ENCODE results near the gene RBBP4. TPM values are rescaled to one million over a fixed set of nuclear protein-coding genes. Genes with fewer than 3 reads are reported as not detected.
A peak's percentile ranks its signal among the peaks of the same experiment; 100 is the strongest.

The RBBP4 gene
- polyA plus RNA-seq, 6 donors from 2014 or later = 307 to 561 (median 336) TPM

GRCh38 chr1:32724678-32725614 is 73.9 kb downstream of the RBBP4 start:
- Mint-ChIP-seq H3K36me3 (no peaks in the 10 kb centered on the region), H3K9me3 (peaks cover 0 to 1% (median 0%) of the 10 kb centered on the region in 7 donors), H3K27ac (no peak overlapping the region), H3K4me3 (no peak overlapping the region), H3K4me1 (peaks cover 3 to 10% (median 8%) of the 10 kb centered on the region in 3 donors), H3K27me3 (peaks cover 3 to 54% (median 44%) of the 10 kb centered on the region in 3 donors)
- ATAC-seq (ENCODE audit: low read depth in 2 of 2) (no peak), DNase-seq (no peak)

DNA sequence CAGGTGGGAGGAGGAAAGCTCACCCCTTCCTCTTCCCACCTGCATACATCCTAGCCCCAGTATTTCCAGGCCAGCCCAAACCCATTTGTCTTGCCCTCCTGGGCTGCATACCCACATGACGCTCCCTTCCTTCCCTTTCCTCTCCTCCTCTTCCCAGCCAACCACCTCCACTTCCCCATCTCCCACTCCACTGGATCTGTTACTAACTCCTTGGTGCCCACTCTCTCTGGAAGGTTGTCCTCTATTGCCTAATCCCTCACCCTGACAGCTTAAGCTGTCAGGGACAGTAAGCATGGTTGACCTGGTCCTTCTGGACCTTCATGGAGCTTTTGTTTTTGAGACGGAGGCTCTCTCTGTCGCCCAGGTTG is 74.6 kb downstream of the RBBP4 start:
- no peak overlapping the region for H3K4me3 Mint-ChIP-seq
- no peaks in the 10 kb centered on the region for H3K36me3 Mint-ChIP-seq
- peaks cover 0 to 1% (median 0%) of the 10 kb centered on the region in 7 donors for H3K9me3 Mint-ChIP-seq
- peaks cover 3 to 48% (median 43%) of the 10 kb centered on the region in 3 donors for H3K27me3 Mint-ChIP-seq
- DNase-seq (no peak), ATAC-seq (ENCODE audit: low read depth in 2 of 2) (no peak)
- peaks cover 3 to 10% (median 8%) of the 10 kb centered on the region in 3 donors for H3K4me1 Mint-ChIP-seq
- H3K27ac Mint-ChIP-seq = no peak overlapping the region

GRCh38 chr1:32727876-32728275 is 76.9 kb downstream of the RBBP4 start:
- DNase-seq (no peak), ATAC-seq (ENCODE audit: low read depth in 2 of 2) (no peak)
- peaks cover 3 to 10% (median 8%) of the 10 kb centered on the region in 3 donors for H3K4me1 Mint-ChIP-seq
- no peak overlapping the region for H3K4me3 Mint-ChIP-seq
- H3K9me3 Mint-ChIP-seq = peaks cover 0 to 1% (median 0%) of the 10 kb centered on the region in 7 donors
- peaks cover 0 to 36% (median 29%) of the 10 kb centered on the region in 3 donors for H3K27me3 Mint-ChIP-seq
- no peaks in the 10 kb centered on the region for H3K36me3 Mint-ChIP-seq
- H3K27ac Mint-ChIP-seq = no peak overlapping the region

GRCh38 chr1:32728413-32729077 is 77.5 kb downstream of the RBBP4 start:
- Mint-ChIP-seq H3K27ac (no peak overlapping the region), H3K9me3 (peaks cover 0 to 1% (median 0%) of the 10 kb centered on the region in 7 donors), H3K4me3 (no peak overlapping the region), H3K4me1 (peaks cover 3 to 10% (median 8%) of the 10 kb centered on the region in 3 donors), H3K36me3 (no peaks in the 10 kb centered on the region), H3K27me3 (peaks cover 3 to 36% (median 29%) of the 10 kb centered on the region in 3 donors)
- DNase-seq = no peak
- ATAC-seq (ENCODE audit: low read depth in 2 of 2) = no peak

DNA sequence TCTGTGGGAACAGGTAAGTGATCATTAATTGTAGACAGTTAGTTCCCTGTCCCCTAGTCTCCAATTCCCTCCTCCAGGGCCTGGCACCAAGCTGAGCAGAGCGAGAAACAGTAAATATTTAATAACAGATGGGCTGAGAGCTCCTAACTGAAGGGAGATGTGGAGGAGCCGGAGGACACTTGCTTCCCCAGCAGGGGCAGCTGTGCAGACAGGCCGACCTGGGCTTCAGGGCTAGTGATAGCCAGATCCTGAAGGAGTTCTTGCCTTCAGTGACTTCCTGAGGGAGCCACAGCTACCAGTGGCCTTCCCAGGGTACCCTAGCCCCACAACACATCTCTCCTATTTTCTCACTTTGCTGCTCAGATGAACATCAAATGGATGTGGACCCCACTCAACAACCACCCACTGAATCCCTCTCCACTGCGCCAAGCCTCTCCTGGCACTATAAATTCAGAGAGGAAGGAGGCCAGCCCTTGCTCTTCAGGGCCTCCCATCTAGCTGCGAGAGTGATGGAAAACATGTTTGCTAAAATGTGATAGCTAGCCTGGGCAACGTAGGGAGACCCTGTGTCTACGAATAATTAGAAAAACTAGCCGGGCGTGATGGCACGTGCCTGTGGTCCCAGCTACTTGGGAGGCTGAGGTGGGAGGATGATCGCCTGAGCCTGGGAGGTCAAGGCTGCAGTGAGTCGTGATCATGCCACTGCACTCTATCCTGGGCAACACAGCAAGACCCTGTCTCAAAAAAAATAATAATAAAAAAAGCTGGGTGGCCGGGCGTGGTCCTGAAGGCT is 78.4 kb downstream of the RBBP4 start:
- H3K4me1 Mint-ChIP-seq = peaks cover 3 to 8% (median 8%) of the 10 kb centered on the region in 3 donors
- H3K27me3 Mint-ChIP-seq = peaks cover 4 to 42% (median 26%) of the 10 kb centered on the region in 3 donors
- H3K9me3 Mint-ChIP-seq = peaks cover 0 to 1% (median 0%) of the 10 kb centered on the region in 7 donors
- DNase-seq = no peak
- H3K36me3 Mint-ChIP-seq = no peaks in the 10 kb centered on the region
- no peak for ATAC-seq (ENCODE audit: low read depth in 2 of 2)
- no peak overlapping the region for H3K27ac Mint-ChIP-seq
- H3K4me3 Mint-ChIP-seq = no peak overlapping the region

DNA sequence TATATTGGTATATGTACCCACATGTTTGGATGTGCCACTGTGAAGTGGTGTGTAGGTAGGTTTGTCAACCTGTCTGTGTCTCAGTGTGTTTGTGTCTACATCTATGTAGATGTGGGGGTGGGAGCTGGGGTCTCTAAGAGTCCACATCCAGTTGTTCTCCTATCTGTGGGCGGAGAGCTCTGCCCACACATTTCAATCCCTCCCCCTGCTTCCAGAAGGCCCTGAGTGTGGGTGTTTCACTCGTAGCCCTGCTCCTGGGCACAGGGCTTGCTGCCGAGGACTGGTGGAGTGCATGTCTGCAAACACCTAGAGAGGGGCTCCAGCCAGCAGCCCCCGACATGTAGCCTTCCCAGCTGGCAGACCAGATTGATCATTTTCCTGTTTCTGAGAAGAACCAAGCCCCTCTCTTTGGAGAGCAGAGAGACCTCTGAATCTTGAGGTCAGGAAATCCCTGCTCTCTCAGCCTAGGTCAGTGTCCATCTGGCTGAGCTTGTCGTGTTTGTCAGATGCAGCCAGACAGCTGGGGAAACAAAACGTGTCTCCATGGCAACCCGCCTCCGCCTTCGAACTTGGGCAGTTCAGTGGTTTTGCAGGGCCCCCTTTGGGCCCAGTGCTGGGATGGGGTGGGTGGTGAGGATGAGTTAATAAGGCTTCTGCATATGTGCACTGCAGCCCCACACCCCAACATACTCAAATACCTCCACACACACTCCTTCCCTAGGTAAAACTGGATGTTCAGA is 82.7 kb downstream of the RBBP4 start:
- no peak for ATAC-seq (ENCODE audit: low read depth in 2 of 2)
- Mint-ChIP-seq H3K36me3 (no peaks in the 10 kb centered on the region), H3K27ac (peak overlapping the region in 1 of 6 donors; percentile 28)

More for the DNA sequence above, 82.7 kb downstream of the RBBP4 start:
- no peak overlapping the region for H3K4me3 Mint-ChIP-seq
- DNase-seq = no peak
- H3K4me1 Mint-ChIP-seq = no peaks in the 10 kb centered on the region
- peaks cover 8 to 35% (median 22%) of the 10 kb centered on the region in 3 donors for H3K27me3 Mint-ChIP-seq
- H3K9me3 Mint-ChIP-seq = no peaks in the 10 kb centered on the region

Other genes with a start within 250 kb of the RBBP4 start
- gene ZBTB8B, start 186.1 kb upstream of the RBBP4 start, polyA plus RNA-seq (ENCODE audit: low read depth in 6 of 6) = not detected
- gene ZBTB8A, start 111.8 kb upstream of the RBBP4 start, polyA plus RNA-seq (ENCODE audit: low read depth in 6 of 6) = not detected
- 10 to 100 TPM; 63.2 to 99.7 (median 85.8) TPM for gene ZBTB8OS, start 658 bp upstream of the RBBP4 start, polyA plus RNA-seq (ENCODE audit: low read depth in 6 of 6)
- gene SYNC, start 51.6 kb downstream of the RBBP4 start, polyA plus RNA-seq (ENCODE audit: low read depth in 6 of 6) = not detected
- 10 to 100 TPM; 26.0 to 43.9 (median 35.1) TPM for gene YARS1, start 166.2 kb downstream of the RBBP4 start, polyA plus RNA-seq (ENCODE audit: low read depth in 6 of 6)
- gene S100PBP, start 166.4 kb downstream of the RBBP4 start, polyA plus RNA-seq (ENCODE audit: low read depth in 6 of 6) = 10 to 100 TPM in 5 of 6 donors, 1 to 10 TPM in 1; 3.6 to 24.5 (median 16.3) TPM
- gene FNDC5, start 219.7 kb downstream of the RBBP4 start, polyA plus RNA-seq (ENCODE audit: low read depth in 6 of 6) = under 1 TPM in 1 of 6 donors, not detected in 5; 0.20 TPM
- not detected for gene HPCA, start 235.3 kb downstream of the RBBP4 start, polyA plus RNA-seq (ENCODE audit: low read depth in 6 of 6)

Measured in naive B cell (primary cell).